HAP-1 (cell line): ENCODE data around the gene TPP1.
A peak's percentile ranks its signal among the peaks of the same experiment; 100 is the strongest.

Source experiments
- DNase-seq, 2 experiments: peaks; one replicate each; pipeline ENCODE4 v3.0.0-alpha.2; 2016 to 2020; ENCODE audit warnings: low spot score in 2 of 2
- H3K27me3 ChIP-seq: fragments of 250-450 bp; sonication (Bioruptor Pico); 2 replicates; pipeline ENCODE4 v1.5.1; 2020; ENCODE audit warnings: low read depth, mild to moderate bottlenecking, moderate library complexity
- H3K36me3 ChIP-seq: fragments of 250-450 bp; sonication (Bioruptor Pico); replicated peaks from 2 replicates; pipeline ENCODE4 v1.5.1; 2020; ENCODE audit warnings: mild to moderate bottlenecking
- H3K4me1 ChIP-seq: fragments of 250-450 bp; sonication (Bioruptor Pico); 2 replicates; pipeline ENCODE4 v1.5.1; 2020; ENCODE audit warnings: mild to moderate bottlenecking
- H3K4me3 ChIP-seq: fragments of 250-450 bp; sonication (Bioruptor Pico); 2 replicates; pipeline ENCODE4 v1.5.1; 2020; ENCODE audit warnings: mild to moderate bottlenecking, moderate library complexity
- H3K9me3 ChIP-seq: fragments of 250-450 bp; sonication (Bioruptor Pico); 2 replicates; pipeline ENCODE4 v1.5.1; 2020; ENCODE audit warnings: mild to moderate bottlenecking, moderate library complexity
- in situ Hi-C: fragments of 300-500 bp; cut with MboI; formaldehyde crosslinking; loops from 3 replicates; pipeline ENCODE4 v1.14.3; 2020; ENCODE audit warnings: low sequenced_read_pairs, inconsistent platforms, mixed read lengths

Gene TPP1

GRCh38 chr11:6616596-6617250 lies 2.5 kb downstream of the TPP1 start:
- DNase-seq = no peak
- H3K9me3 ChIP-seq = no peaks in the 10 kb centered on the region
- H3K4me3 ChIP-seq = no peak overlapping the region
- in situ Hi-C loops = no loop called here
- no peaks in the 10 kb centered on the region for H3K27me3 ChIP-seq
- H3K36me3 ChIP-seq = 0 out of 2 replicates have a peak, but pooled peaks cover 4% of the 10 kb centered on the region
- H3K4me1 ChIP-seq = peaks cover 11% of the 10 kb centered on the region

GRCh38 chr11:6615882-6616585 lies 3.2 kb downstream of the TPP1 start:
- H3K4me3 ChIP-seq = no peak overlapping the region
- H3K4me1 ChIP-seq = peaks cover 11% of the 10 kb centered on the region
- in situ Hi-C loops = no loop called here
- no peaks in the 10 kb centered on the region for H3K9me3 ChIP-seq
- peaks cover 9% of the 10 kb centered on the region for H3K36me3 ChIP-seq
- no peaks in the 10 kb centered on the region for H3K27me3 ChIP-seq
- no peak for DNase-seq

DNA sequence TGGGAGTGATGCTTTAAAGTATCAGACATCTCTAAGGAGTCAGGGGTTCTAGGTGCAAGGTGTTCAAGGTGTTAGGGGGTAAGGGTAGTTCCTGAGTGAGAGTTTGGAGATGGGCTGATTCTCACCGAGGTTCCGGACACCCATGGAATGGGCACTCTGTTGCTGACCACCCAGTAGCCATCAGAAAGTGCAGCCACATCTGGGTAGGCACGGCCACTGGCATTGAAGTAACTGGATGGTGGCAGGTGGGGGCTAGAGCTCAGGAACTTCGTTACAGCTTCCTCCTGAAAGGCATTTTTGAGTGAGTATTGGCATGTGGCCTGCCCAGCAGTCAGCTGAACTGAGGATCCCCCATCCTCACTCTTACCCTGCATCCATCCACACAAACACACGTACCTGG lies 4.2 kb downstream of the TPP1 start:
- Histone ChIP-seq H3K4me3 (no peak overlapping the region), H3K4me1 (peaks cover 11% of the 10 kb centered on the region), H3K9me3 (no peaks in the 10 kb centered on the region), H3K36me3 (peaks cover 19% of the 10 kb centered on the region), H3K27me3 (no peaks in the 10 kb centered on the region)
- no peak for DNase-seq
- in situ Hi-C loops = no loop called here

GRCh38 chr11:6614446-6614845 lies 4.8 kb downstream of the TPP1 start:
- H3K36me3 ChIP-seq = peaks cover 25% of the 10 kb centered on the region
- no peaks in the 10 kb centered on the region for H3K9me3 ChIP-seq
- peaks cover 11% of the 10 kb centered on the region for H3K4me1 ChIP-seq
- no peak for DNase-seq
- in situ Hi-C loops = loop anchor here (5.0 kb wide), 1 partner anchor 68 kb away; the partner anchor contains the start of gene MRPL17
- H3K27me3 ChIP-seq = no peaks in the 10 kb centered on the region
- H3K4me3 ChIP-seq = no peak overlapping the region

GRCh38 chr11:6613496-6613895 lies 5.7 kb downstream of the TPP1 start:
- H3K36me3 ChIP-seq = peaks cover 34% of the 10 kb centered on the region
- H3K9me3 ChIP-seq = no peaks in the 10 kb centered on the region
- H3K27me3 ChIP-seq = no peaks in the 10 kb centered on the region
- DNase-seq = no peak
- in situ Hi-C loops = loop anchor here (5.0 kb wide), 1 partner anchor 69 kb away; the partner anchor contains the start of gene MRPL17
- no peak overlapping the region for H3K4me3 ChIP-seq
- H3K4me1 ChIP-seq = peaks cover 8% of the 10 kb centered on the region

- Histone ChIP-seq H3K9me3 (no peaks in the 10 kb centered on the region), H3K27me3 (no peaks in the 10 kb centered on the region), H3K4me1 (peaks cover 6% of the 10 kb centered on the region), H3K36me3 (peaks cover 45% of the 10 kb centered on the region), H3K4me3 (peak within 1 kb of the TSS; percentile 64)
- in situ Hi-C loops = loop anchor here (5.0 kb wide), 1 partner anchor 70 kb away; the partner anchor contains the start of gene MRPL17
- peak; percentile 90 to 97 for DNase-seq
Observed at GRCh38 chr11:6612213-6613041, 6.8 kb downstream of the TPP1 start, which contains the start of gene TAF10. Gene TAF10, minus strand, starts transcription at chr11:6612216. Its CDS starts 27 bp downstream, at chr11:6612189.

GRCh38 chr11:6611963-6612212 lies 7.3 kb downstream of the TPP1 start:
- Histone ChIP-seq H3K9me3 (no peaks in the 10 kb centered on the region), H3K36me3 (peaks cover 47% of the 10 kb centered on the region), H3K27me3 (no peaks in the 10 kb centered on the region), H3K4me3 (peak overlapping the region; percentile 64), H3K4me1 (peaks cover 10% of the 10 kb centered on the region)
- in situ Hi-C loops = loop anchor here (5.0 kb wide), 1 partner anchor 70 kb away; the partner anchor contains the start of gene MRPL17
- no peak for DNase-seq

DNA sequence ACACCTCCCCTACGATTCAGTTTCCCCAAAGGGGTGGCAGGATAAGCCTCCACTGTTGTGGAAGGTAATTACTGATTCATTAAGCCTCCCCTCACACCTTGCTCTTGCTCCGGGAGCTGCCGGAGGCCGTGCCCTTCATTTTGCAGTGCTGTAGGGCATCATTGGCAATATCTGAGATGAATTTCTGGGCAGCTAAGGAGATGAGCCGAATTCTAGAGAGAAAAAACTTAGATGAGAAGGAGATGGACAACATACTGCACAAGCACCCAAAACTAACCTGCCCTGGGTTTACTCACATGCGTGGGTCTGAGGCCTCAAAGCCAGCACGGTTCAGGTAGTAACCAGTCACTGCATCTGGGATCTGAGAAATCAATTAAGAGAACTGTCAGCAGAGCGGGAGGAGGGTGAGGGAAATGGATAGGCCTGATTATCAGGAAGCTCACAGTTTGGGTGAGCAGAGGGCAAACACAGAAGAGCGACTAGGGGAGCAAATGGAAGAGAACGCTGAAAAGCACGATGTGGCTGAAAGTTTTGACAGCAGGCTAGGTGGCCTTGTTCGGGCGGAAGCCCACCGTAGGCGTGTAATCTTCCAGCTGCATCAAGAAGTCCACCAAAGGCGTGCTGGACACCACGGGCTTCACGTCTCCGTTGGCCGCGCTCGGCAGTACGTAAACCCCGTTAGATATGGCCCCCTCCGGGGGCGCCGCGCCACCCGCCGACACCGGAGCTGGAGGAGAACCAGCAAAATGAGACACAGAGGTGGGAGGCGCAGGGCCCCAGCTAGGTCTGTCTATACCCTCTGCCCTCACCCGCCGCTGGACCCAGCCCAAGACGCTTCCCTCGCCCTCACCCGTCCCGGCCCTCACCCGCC lies 7.9 kb downstream of the TPP1 start:
- peak overlapping the region; percentile 64 for H3K4me3 ChIP-seq
- DNase-seq = peak in 1 of 2 experiments; percentile 41
- in situ Hi-C loops = loop anchor here (5.0 kb wide), 1 partner anchor 71 kb away; the partner anchor contains the start of gene MRPL17
- peaks cover 15% of the 10 kb centered on the region for H3K4me1 ChIP-seq
- no peaks in the 10 kb centered on the region for H3K27me3 ChIP-seq
- H3K36me3 ChIP-seq = peaks cover 50% of the 10 kb centered on the region
- no peaks in the 10 kb centered on the region for H3K9me3 ChIP-seq

- H3K27me3 ChIP-seq = no peaks in the 10 kb centered on the region
- H3K36me3 ChIP-seq = peaks cover 47% of the 10 kb centered on the region
- H3K4me1 ChIP-seq = peaks cover 19% of the 10 kb centered on the region
- no peak for DNase-seq
- in situ Hi-C loops = loop anchor here (5.0 kb wide), 1 partner anchor 72 kb away; the partner anchor contains the start of gene MRPL17
- no peaks in the 10 kb centered on the region for H3K9me3 ChIP-seq
- no peak overlapping the region; the same call in 1 of the 2 replicates for H3K4me3 ChIP-seq
Observed at GRCh38 chr11:6610591-6610990, 8.6 kb downstream of the TPP1 start.

DNA sequence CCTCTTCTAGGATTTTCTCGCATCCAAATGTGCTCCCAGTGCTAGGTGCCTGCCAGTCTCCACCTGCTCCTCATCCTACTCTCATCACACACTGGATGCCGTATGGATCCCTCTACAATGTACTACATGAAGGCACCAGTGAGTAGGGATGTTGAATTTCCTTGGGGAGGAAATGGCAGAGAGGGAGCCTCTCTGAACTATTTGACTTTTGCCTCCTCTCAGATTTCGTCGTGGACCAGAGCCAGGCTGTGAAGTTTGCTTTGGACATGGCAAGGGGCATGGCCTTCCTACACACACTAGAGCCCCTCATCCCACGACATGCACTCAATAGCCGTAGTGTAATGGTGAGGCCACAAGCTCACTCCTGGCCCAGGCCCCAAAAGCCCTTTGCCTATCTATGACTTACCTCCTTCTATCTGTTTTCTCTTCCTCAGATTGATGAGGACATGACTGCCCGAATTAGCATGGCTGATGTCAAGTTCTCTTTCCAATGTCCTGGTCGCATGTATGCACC lies 9.7 kb downstream of the TPP1 start:
- H3K9me3 ChIP-seq = no peaks in the 10 kb centered on the region
- peaks cover 28% of the 10 kb centered on the region for H3K4me1 ChIP-seq
- no peak for DNase-seq
- H3K27me3 ChIP-seq = no peaks in the 10 kb centered on the region
- no peak overlapping the region for H3K4me3 ChIP-seq
- in situ Hi-C loops = loop anchor here (5.0 kb wide), 1 partner anchor 73 kb away; the partner anchor contains the start of gene MRPL17
- H3K36me3 ChIP-seq = peaks cover 47% of the 10 kb centered on the region

DNA sequence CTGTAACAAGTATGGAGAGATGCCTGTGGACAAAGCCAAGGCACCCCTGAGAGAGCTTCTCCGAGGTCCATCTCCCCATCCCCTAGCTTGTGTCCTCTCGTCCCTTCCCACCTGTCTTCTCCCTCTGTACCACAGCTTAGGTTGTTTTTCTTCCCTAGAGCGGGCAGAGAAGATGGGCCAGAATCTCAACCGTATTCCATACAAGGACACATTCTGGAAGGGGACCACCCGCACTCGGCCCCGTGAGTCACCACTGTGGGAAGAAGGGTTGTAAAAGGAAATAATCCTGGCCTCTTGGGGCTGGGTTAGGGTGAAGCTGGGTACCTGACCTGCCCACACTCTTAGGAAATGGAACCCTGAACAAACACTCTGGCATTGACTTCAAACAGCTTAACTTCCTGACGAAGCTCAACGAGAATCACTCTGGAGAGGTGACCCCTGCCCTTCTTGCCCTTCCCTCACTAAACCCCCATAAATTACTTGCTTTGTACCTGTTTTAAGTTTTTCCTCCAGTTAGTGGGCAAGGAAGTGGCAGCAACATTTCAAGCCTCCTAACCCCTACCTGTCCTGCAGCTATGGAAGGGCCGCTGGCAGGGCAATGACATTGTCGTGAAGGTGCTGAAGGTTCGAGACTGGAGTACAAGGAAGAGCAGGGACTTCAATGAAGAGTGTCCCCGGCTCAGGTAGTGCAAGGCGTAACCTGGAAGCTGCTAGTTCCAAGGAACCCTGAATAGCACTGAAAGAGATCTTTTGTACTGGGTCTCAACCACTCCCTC lies 10.3 kb downstream of the TPP1 start:
- no peaks in the 10 kb centered on the region for H3K9me3 ChIP-seq
- in situ Hi-C loops = no loop called here
- no peak overlapping the region for H3K4me3 ChIP-seq
- DNase-seq = no peak
- peaks cover 47% of the 10 kb centered on the region for H3K36me3 ChIP-seq
- peaks cover 28% of the 10 kb centered on the region for H3K4me1 ChIP-seq
- no peaks in the 10 kb centered on the region for H3K27me3 ChIP-seq

DNA sequence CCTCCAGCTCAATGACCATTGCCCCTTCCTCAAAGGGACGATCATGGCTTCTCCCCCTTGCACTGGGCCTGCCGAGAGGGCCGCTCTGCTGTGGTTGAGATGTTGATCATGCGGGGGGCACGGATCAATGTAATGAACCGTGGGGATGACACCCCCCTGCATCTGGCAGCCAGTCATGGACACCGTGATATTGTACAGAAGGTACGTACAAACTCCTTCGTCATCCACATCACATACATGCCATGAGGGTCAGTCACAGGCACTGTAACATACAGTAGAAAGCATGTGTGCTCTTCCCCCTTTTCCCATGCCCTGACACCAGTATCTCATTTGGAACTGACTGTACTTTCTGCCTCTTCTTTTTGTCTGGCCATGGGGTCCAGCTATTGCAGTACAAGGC lies 11.2 kb downstream of the TPP1 start:
- in situ Hi-C loops = no loop called here
- DNase-seq = no peak

More for the DNA sequence above, 11.2 kb downstream of the TPP1 start:
- H3K4me3 ChIP-seq = no peak overlapping the region
- H3K4me1 ChIP-seq = peaks cover 28% of the 10 kb centered on the region
- no peaks in the 10 kb centered on the region for H3K9me3 ChIP-seq
- H3K36me3 ChIP-seq = peaks cover 47% of the 10 kb centered on the region
- no peaks in the 10 kb centered on the region for H3K27me3 ChIP-seq
